Endothelial cell of umbilical vein (primary cell): ENCODE data around the gene EEF1A1. TPM values are rescaled to one million over a fixed set of nuclear protein-coding genes. Genes with fewer than 3 reads are reported as not detected.
"Not testable (repeated sequence)": the region's sequence is repeated elsewhere in the genome, so short reads cannot be mapped to it uniquely, and the experiment has no call there.

Source experiments
- BruUV-seq: library from RNA; stranded (reverse); fragments of 400-500 nt; replicated peaks from 2 replicates; lab custom pipeline; 2021; lab: Mats Ljungman, UMichigan
- CTCF ChIA-PET: fragments of 300-600, 350-600 bp; sonication (Branson Sonifier 250); formaldehyde crosslinking; loops from one replicate; lab custom pipeline; 2021; ENCODE audit warnings: antibody characterized with exemption, inconsistent platforms; lab: Charles Lee
- POLR2A ChIA-PET: fragments of 300-600, 350-600 bp; sonication (Branson Sonifier 250); formaldehyde crosslinking; loops from one replicate; lab custom pipeline; 2021; ENCODE audit warnings: antibody characterized with exemption, inconsistent platforms; lab: Charles Lee
- DNase-seq: peaks from one replicate; pipeline ENCODE4 v3.0.0-alpha.2; 2011; ENCODE audit warnings: low read depth, low spot score
- FAIRE-seq: peaks from 2 replicates; lab custom pipeline; 2011; peaks lifted over from hg19 to GRCh38; lab: Jason Lieb, UNC
- H2AFZ ChIP-seq: 2 replicates; pipeline ENCODE4 v1.6.0; 2012; ENCODE audit warnings: low read depth, low read length, control low read depth, inconsistent platforms
- H3K27ac ChIP-seq: 2 replicates; pipeline ENCODE4 v1.5.1; 2011; ENCODE audit warnings: low read depth, mild to moderate bottlenecking, control low read depth, low read length, moderate library complexity; ENCODE audit not compliant: insufficient read depth
- H3K27me3 ChIP-seq, 2 experiments: 2 replicates each; pipeline versions ENCODE4 v1.6.0 to v1.6.1; 2011; ENCODE audit warnings: low read length in 2 of 2, mixed read lengths in 1 of 2; ENCODE audit not compliant: control insufficient read depth in 2 of 2, insufficient read depth in 2 of 2
- H3K36me3 ChIP-seq, 2 experiments: 2 replicates in 1 of 2; 3 replicates in 1 of 2; pipeline ENCODE4 v1.5.1; 2011; ENCODE audit warnings: low read length in 2 of 2, mild to moderate bottlenecking in 1 of 2, moderate library complexity in 1 of 2; ENCODE audit not compliant: control insufficient read depth in 2 of 2, insufficient read depth in 2 of 2; ENCODE audit errors: extremely low read depth in 1 of 2
- H3K4me1 ChIP-seq: 3 replicates; pipeline ENCODE4 v1.5.1; 2011; ENCODE audit warnings: mild to moderate bottlenecking, low read length; ENCODE audit not compliant: control insufficient read depth, insufficient read depth; ENCODE audit errors: extremely low read depth
- H3K4me2 ChIP-seq: 2 replicates; pipeline ENCODE4 v1.6.1; 2011; ENCODE audit warnings: low read length, control low read depth, mixed read lengths; ENCODE audit not compliant: insufficient read depth
- H3K4me3 ChIP-seq, 3 experiments: fragments of 200-600 bp in 1 of 3; sonication (generic), shearing (Covaris generic) in 1 of 3; replicated peaks in 1 of 3; 2 replicates each; pipeline ENCODE4 v1.5.1; 2011 to 2016; ENCODE audit warnings: control low read depth in 3 of 3, low read length in 3 of 3, mild to moderate bottlenecking in 2 of 3, inconsistent platforms in 1 of 3, low read depth in 1 of 3, moderate library complexity in 1 of 3; ENCODE audit not compliant: insufficient read depth in 1 of 3
- H3K79me2 ChIP-seq: 2 replicates; pipeline ENCODE4 v1.6.0; 2012; ENCODE audit warnings: low read length, inconsistent platforms; ENCODE audit not compliant: control insufficient read depth, insufficient read depth
- H3K9ac ChIP-seq: replicated peaks from 2 replicates; pipeline ENCODE3; 2011; ENCODE audit warnings: low read length, control low read depth; ENCODE audit not compliant: insufficient read depth; ENCODE audit errors: extremely low read depth
- H3K9me1 ChIP-seq: replicated peaks from 3 replicates; pipeline ENCODE4 v1.6.0; 2011; ENCODE audit warnings: mild to moderate bottlenecking, low read length; ENCODE audit not compliant: control insufficient read depth, insufficient read depth; ENCODE audit errors: extremely low read depth
- H3K9me3 ChIP-seq: replicated peaks from 2 replicates; pipeline ENCODE4 v1.5.1; 2012; ENCODE audit warnings: low read length, inconsistent platforms; ENCODE audit not compliant: control insufficient read depth, insufficient read depth
- H4K20me1 ChIP-seq: replicated peaks from 2 replicates; pipeline ENCODE3; 2011; ENCODE audit warnings: mild to moderate bottlenecking, low read length; ENCODE audit not compliant: control insufficient read depth, insufficient read depth; ENCODE audit errors: extremely low read depth
- CTCF ChIP-seq, 2 donors: IDR thresholded peaks; 1 replicate in 1 of 2; 2 replicates in 1 of 2; pipeline ENCODE4 v1.5.1; 2011; ENCODE audit warnings: low read length in 2 of 2, mild to moderate bottlenecking in 2 of 2, moderate library complexity in 2 of 2, control low read depth in 1 of 2, inconsistent platforms in 1 of 2, low read depth in 1 of 2; ENCODE audit not compliant: insufficient read depth in 1 of 2; ENCODE audit errors: extremely low read depth in 1 of 2
- EZH2 ChIP-seq: IDR thresholded peaks from 2 replicates; pipeline ENCODE4 v1.6.1; 2012; ENCODE audit warnings: borderline replicate concordance, low read depth, mild to moderate bottlenecking, moderate library complexity, low read length, inconsistent platforms; ENCODE audit not compliant: severe bottlenecking
- FOS ChIP-seq: IDR thresholded peaks from 2 replicates; pipeline ENCODE4 v1.6.1; 2011; ENCODE audit warnings: mild to moderate bottlenecking, low read length, moderate library complexity, borderline replicate concordance; ENCODE audit not compliant: insufficient read depth
- GATA2 ChIP-seq: IDR thresholded peaks from 2 replicates; pipeline ENCODE4 v1.7.0; 2011; ENCODE audit warnings: low read depth, mild to moderate bottlenecking, moderate library complexity, mixed read lengths, low read length; ENCODE audit not compliant: insufficient read length, insufficient read depth
- JUN ChIP-seq: IDR thresholded peaks from 2 replicates; pipeline ENCODE4 v1.6.1; 2011; ENCODE audit warnings: borderline replicate concordance, low read depth; ENCODE audit not compliant: insufficient read length, insufficient read depth
- MAX ChIP-seq: IDR thresholded peaks from 2 replicates; pipeline ENCODE4 v1.6.1; 2011; ENCODE audit not compliant: insufficient read depth, insufficient read length
- MYC ChIP-seq: IDR thresholded peaks from one replicate; pipeline ENCODE4 v1.6.1; 2011; ENCODE audit warnings: mild to moderate bottlenecking, low read depth, low read length
- POLR2A ChIP-seq: IDR thresholded peaks from 2 replicates; pipeline ENCODE4 v1.6.1; 2012; ENCODE audit warnings: low read depth, mild to moderate bottlenecking, control low read depth, low read length
- POLR2AphosphoS5 ChIP-seq: IDR thresholded peaks from 2 replicates; pipeline ENCODE4 v1.6.1; 2012; ENCODE audit warnings: low read depth, mild to moderate bottlenecking, control low read depth, low read length, moderate library complexity; ENCODE audit not compliant: insufficient read depth
- dilution Hi-C: fragments of 300-500 bp; cut with MboI; formaldehyde crosslinking; loops from one replicate; pipeline ENCODE4 v1.15.0; 2019; ENCODE audit warnings: low sequenced_read_pairs; ENCODE audit not compliant: extremely low pct_ligation_motif_present
- intact Hi-C: fragments of 100-400 bp; cut with micrococcal nuclease; formaldehyde crosslinking; loops from one replicate; pipeline ENCODE4 v1.10.0; 2022
- polyA plus RNA-seq, 4 experiments: library from polyadenylated mRNA; depleted of rRNA in 3 of 4; stranded (reverse) in 3 of 4; unstranded in 1 of 4; fragments of >200 nt; gene quantifications; 2 replicates each; pipeline versions ENCODE4 v1.2.1 to v1.2.3, GENCODE V29; 2011 to 2012; ENCODE audit warnings: missing spikeins in 1 of 4
- total RNA-seq: library from RNA; stranded (reverse); gene quantifications from 2 replicates; pipeline ENCODE4 v1.2.3, GENCODE V29; 2021

The EEF1A1 gene
- total and polyA plus RNA-seq, 2 donors (not counting 3 experiments of a cell fraction or from before 2014, with no cell fraction given), result 9,186 to 11,104 TPM

- no peaks in the 10 kb centered on the region for H3K36me3 ChIP-seq
- H3K9me3 ChIP-seq, result no peaks in the 10 kb centered on the region
- no peak overlapping the region for H2AFZ ChIP-seq
- no peaks in the 10 kb centered on the region for H4K20me1 ChIP-seq
- dilution Hi-C loops (no loop called here), intact Hi-C loops (no loop called here)
- TF ChIP-seq JUN, result no peak
- no peak for TF ChIP-seq EZH2
- TF ChIP-seq MYC, result no peak
- TF ChIP-seq FOS, result no peak
- no peak for TF ChIP-seq MAX
- no peak for TF ChIP-seq POLR2AphosphoS5
- TF ChIP-seq POLR2A, result no peak
- TF ChIP-seq CTCF (IDR thresholded peaks at IDR 0.05; ENCODE audit: extremely low read depth in 1 of 2, insufficient read depth in 1 of 2, low read depth in 1 of 2, low read length in 2 of 2), result no peak
- TF ChIP-seq GATA2, result no peak
- no TSS peak for BruUV-seq
- H3K4me2 ChIP-seq, result no peak overlapping the region
- H3K27ac ChIP-seq, result no peak overlapping the region
- CTCF ChIA-PET, result interaction anchor here (1.1 to 2.4 kb wide), 5 partner anchors 10 to 37 kb away, joined by 3 to 11 read pairs (median 3); no protein-coding TSS in a partner anchor
- H3K4me3 ChIP-seq, result no peak overlapping the region
- no peak for DNase-seq
- H3K79me2 ChIP-seq, result no peaks in the 10 kb centered on the region
- no peaks in the 10 kb centered on the region for H3K27me3 ChIP-seq
- no peaks in the 10 kb centered on the region for H3K9me1 ChIP-seq
- H3K9ac ChIP-seq, result no peak overlapping the region
- POLR2A ChIA-PET, result interaction anchor here (0.6 kb wide), 1 partner anchor 1698 kb away, joined by 3 read pairs; no protein-coding TSS in a partner anchor
- H3K4me1 ChIP-seq, result no peaks in the 10 kb centered on the region
- FAIRE-seq, result no peak
These were observed 22.1 kb upstream of the EEF1A1 start for GRCh38 chr6:73542891-73543290.

- DNase-seq, H3K9me3 ChIP-seq, H4K20me1 ChIP-seq, H3K27me3 ChIP-seq, H3K4me1 ChIP-seq, H3K79me2 ChIP-seq, BruUV-seq, H3K4me3 ChIP-seq, H3K36me3 ChIP-seq, H3K27ac ChIP-seq, FAIRE-seq, intact Hi-C loops, H2AFZ ChIP-seq, H3K9me1 ChIP-seq, POLR2A ChIA-PET, H3K9ac ChIP-seq, H3K4me2 ChIP-seq, dilution Hi-C loops: not testable (repeated sequence)
- CTCF ChIA-PET, result interaction anchor here (1.1 to 2.4 kb wide), 5 partner anchors 10 to 37 kb away, joined by 3 to 11 read pairs (median 3); no protein-coding TSS in a partner anchor
These were observed 21.6 kb upstream of the EEF1A1 start for GRCh38 chr6:73542481-73542880.
